ENCODE data around the gene PARS2.

The PARS2 gene

DNA sequence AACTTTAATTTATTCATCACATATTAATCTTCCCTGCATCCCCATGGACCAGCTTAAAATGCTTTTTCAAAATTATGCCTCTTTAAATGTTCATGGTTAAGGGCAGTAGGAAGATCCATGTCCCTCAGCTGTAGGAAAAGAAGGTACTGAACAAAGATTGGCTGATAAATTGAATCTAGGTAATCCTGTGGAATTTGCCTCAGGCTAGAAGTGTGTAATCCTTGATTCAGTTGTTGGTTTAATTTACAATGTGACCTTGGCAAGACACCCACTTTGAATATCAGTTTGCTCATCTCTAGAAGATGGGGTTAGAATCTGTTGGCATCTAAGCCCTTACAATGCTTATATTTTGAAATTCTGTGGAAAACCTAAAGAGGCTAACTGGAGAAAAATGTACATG lies 42.6 kb downstream of the PARS2 start:
- DNase-seq, result no peak

GRCh38 chr1:54716299-54717047 lies 47.9 kb downstream of the PARS2 start:
- DNase-seq, result no peak

DNA sequence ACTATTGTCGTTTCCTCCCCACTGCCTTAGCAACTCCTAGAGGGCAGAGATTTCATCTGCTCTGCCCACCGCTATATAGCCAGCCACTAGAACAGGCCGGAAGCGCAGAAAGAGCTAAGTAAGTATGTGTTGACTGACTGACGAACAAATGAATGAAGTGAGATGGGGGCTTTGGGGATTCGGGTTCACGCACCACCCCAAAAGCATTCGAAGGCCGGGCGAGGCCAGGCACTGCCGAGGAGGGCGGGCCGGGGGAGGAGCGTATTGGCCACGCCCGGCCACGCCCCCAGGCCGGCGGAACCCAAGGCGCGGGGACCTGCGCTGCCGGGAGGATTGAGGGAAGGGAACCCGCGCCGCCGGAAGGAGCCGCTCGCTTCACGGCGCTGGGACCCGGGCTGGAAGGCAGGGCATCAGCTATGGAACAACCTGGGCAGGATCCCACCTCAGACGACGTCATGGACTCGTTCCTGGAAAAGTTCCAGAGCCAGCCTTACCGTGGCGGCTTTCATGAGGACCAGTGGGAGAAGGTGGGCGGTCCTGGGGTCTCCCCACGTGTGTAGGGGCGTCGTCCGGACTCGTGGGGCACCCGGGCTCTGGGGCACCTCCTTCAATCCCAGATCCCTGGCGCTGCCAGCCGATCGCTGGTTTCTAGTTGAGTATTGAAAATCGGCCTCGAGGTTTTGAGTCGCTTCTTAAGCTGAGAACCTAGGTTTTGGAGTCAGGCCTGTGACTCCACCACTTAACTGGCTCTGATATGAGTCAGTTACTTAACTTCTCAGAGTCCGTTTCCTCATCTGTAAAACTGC lies 48.6 kb downstream of the PARS2 start, which contains the start of gene TTC4:
Gene TTC4 (plus strand): TSS at position 369 of the 806 bp plus-strand sequence. CDS start 48 bp downstream, at position 417.
- DNase-seq, result peak; percentile 79 to 88

- DNase-seq, result no peak
Measured at GRCh38 chr1:54714881-54715492, 49.3 kb downstream of the PARS2 start.

- DNase-seq, result no peak
Measured at GRCh38 chr1:54711536-54711935, 52.8 kb downstream of the PARS2 start.

GRCh38 chr1:54710841-54711240 lies 53.5 kb downstream of the PARS2 start:
- no peak for DNase-seq

DNA sequence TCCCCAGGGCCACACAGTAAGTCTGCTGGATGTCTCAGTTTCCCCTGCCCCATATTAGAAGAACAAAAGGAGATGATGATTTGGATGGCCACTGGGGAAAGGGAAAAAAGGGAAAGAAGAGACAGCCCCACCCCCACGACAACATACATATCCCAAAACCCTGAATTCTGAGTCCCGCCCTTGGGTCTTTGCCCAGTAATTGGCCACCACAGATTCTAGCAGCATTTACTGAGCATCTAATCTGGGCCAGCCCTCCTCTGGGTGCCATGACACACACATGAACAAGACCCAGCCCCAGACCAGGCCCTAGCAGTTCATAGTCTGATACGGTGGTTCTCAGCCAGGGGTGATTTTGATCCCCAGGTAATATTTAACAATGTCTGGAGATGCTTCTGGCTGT lies 53.9 kb downstream of the PARS2 start:
- no peak for DNase-seq

DNA sequence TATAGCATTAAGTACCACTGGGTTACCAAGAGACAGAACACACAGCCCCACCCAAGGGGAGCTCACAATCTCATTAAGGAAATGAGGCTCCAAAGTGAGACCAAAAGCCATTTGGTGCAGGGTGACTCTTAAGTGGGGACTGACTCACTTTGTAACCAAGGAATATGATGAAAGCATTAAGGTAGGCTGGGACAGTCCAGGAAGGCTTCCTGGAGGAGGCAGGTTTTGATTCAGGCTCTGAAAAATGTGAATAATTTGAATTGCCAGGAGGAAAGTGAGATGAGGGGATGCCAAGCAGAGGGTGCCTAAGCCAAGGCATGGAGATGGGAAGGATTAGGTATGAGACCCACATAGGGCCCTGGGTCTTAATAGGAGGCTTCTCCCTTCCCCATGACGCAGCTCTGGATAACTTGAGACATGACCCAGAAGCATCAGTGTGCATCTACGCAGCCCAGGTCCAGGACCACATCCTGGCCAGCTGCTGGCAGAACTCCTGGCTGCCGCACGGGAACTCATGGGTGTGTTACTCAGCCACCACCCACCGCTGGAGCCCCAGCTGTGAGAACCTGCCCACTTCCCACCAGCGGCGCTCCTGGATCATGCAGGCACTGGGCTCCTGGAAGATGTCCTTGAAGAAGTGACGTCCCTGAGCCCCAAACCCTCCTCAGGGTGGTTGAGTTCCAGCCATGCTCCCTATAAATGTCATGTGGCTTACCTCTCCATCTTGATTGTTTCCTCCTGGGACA lies 54.6 kb downstream of the PARS2 start:
- DNase-seq, result no peak

DNA sequence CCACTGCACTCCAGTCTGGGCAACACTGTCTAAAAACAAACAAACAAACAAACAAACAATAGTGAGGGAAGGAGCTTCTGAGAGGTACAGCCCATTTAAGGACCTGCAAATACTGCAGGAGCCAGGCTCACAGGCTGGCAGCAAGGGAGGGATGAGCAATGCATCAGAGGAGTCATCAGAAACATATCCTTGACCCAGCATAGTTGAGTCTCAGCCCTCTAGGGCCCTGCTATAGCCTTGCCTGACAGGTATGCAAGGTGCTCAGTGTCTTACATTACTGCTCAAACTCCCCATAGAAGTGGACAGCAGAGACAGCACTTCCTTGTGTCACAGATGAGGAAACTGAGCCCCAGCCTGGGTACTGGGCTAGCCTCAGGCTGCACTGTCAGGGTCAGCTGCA lies 55.9 kb downstream of the PARS2 start:
- no peak for DNase-seq

All from stimulated activated CD4-positive, alpha-beta T cell treated with anti-CD3 and anti-CD28 coated beads, Interleukin-2, amount 100 ng/mL, for 48 hours (primary cell).